HL-60/S4 treated with phorbol 12-myristate 13-acetate at 8.2 ng/mL for 4 days and 3 days (cell line): ENCODE results near the gene CILP.

ENCODE experiments used
- in situ Hi-C: fragments of 300-500 bp; cut with MboI; formaldehyde crosslinking; loops from 2 replicates; pipeline ENCODE4 v1.15.0; 2022; ENCODE audit warnings: low sequenced_read_pairs

Gene CILP

DNA sequence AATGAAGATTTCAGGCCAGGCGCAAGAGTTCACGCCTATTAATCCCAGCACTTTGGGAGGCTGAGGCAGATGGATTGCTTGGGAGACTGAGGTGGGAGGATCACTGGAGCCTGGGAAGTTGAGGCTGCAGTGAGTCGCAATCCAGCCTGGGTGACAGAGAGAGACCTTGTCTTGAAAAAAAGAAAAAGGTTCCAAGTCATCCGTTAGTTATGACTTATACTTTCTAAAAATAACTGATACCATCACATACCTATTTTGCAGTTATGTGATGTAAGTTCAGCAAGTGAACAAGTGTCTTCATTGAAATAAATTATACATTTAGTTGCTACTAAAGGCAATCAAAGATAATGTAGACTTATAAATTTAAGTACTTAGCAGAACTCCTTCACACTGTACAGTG lies 48.2 kb downstream of the CILP start:
- in situ Hi-C loops: no loop called here

DNA sequence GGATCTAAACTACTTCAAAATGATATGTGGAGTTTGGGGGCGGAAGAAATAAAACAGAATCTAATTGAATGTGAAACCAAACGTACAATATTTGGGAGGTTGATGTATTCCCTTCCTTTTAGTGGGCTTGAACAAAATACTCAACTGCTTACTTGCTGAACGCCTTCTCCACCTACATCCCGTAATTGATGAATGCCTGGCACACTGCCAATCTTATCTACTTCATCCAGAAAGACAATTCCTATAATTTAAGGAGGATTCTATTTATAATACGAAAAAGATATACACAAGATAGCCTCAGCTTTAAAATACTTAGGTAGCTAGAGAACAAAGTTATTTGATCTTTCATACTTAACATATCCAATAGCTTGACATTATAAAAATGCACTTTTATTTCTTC lies 54.6 kb downstream of the CILP start:
- in situ Hi-C loops: no loop called here

DNA sequence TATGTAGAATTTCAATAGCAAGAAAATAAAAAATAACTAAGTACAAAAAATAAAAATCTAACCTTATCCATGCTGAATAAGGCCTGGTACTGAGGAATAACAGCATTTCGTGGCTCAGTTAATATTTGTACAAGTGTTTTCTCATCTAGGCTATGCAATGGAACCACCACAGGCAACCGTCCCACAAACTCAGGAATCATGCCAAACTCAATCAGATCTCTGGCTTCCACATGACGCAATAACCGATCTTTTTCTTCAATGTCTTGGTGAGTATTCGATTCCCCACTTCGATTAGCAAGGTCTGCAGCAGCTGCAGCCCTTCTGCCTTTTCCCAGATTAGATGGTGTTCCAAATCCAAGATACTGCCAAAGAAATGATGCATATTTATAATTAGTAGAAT lies 56.6 kb downstream of the CILP start:
- in situ Hi-C loops: no loop called here

DNA sequence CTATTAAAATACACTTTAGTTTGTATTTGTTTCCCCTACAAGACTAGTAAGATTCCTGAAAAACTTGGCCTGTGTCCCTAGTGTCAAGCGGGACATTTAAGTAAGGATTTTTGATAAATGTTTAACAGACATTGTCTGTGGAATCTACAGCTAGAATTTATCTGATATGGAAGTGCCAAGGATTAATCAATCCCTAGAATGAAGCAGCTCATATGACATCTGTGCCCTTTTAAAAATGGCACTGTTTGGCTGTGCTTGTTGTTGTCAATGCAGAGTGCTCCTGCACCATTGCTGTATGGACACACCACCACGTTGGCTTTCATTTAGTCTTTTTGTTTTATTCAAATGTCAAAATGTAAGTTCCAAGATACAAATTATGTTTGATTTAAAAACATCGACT lies 63.4 kb downstream of the CILP start:
- in situ Hi-C loops: no loop called here

DNA sequence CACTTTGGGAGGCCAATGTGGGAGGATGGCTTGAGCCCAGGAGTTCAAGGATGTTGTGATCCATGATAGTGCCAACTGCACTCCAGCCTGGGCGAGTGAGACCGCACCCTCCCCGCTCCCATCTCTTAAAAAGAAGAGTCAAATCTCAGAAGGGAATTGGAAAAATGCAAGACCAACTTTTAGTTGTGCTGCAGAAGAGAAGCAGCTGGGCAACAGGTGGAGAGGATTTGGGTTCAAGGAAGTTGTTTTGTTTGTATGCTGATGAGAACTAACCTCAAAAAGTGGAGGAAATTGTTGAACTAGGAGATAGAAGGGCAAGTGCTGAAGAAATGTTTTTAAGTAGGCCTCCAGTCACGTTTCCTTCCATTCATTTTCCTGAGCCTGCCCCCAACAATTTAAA lies 64.8 kb downstream of the CILP start:
- in situ Hi-C loops: no loop called here
